Psoas muscle (tissue), 8 donors: ENCODE measurements around the gene TRIML2. TPM values are rescaled to one million over a fixed set of nuclear protein-coding genes. Genes with fewer than 3 reads are reported as not detected.

Experiments
- ATAC-seq, 4 donors: fragments of 200-7000 bp; cut with Tn5 transposase; one replicate each; pipeline ENCODE4 v1.9.1; 2020; ENCODE audit warnings: moderate library complexity in 3 of 4, mild to moderate bottlenecking in 2 of 4
- DNase-seq, 2 donors: peaks; one replicate each; pipeline ENCODE4 v3.0.0-alpha.2; 2020
- H3K27ac ChIP-seq: fragments of 200-600 bp; one replicate; pipeline ENCODE4 v1.8.0; 2022
- H3K27me3 ChIP-seq, 3 donors: fragments of 200-600 bp in 1 of 3; one replicate each; pipeline versions ENCODE4 v1.6.1 to v1.8.0; 2013 to 2022; ENCODE audit warnings: low read length in 2 of 3, mild to moderate bottlenecking in 2 of 3, moderate library complexity in 1 of 3; ENCODE audit not compliant: insufficient read depth in 3 of 3
- H3K36me3 ChIP-seq, 2 donors: fragments of 200-600 bp in 1 of 2; one replicate each; pipeline versions ENCODE4 v1.6.1 to v1.8.0; 2013 to 2022; ENCODE audit warnings: low read depth in 1 of 2, mild to moderate bottlenecking in 1 of 2, moderate library complexity in 1 of 2; ENCODE audit not compliant: insufficient read depth in 1 of 2
- H3K4me1 ChIP-seq: fragments of 200-600 bp; one replicate; pipeline ENCODE4 v1.8.0; 2022
- H3K4me3 ChIP-seq: fragments of 200-600 bp; one replicate; pipeline ENCODE4 v1.8.0; 2022; ENCODE audit warnings: mild to moderate bottlenecking
- H3K9me3 ChIP-seq: fragments of 200-600 bp; one replicate; pipeline ENCODE4 v1.8.0; 2022
- WGBS, 3 donors: extraction: QIAGEN DNeasy Blood & Tissue Kit; methylation state at CpG; one replicate each; pipeline versions ENCODE4 v1.1.6 to v1.1.7; 2013; 5-methylcytosine and 5-hydroxymethylcytosine counted together
- intact Hi-C, 2 donors: fragments of 100-400 bp; cut with DNase I; formaldehyde crosslinking; loops; one replicate each; pipeline versions ENCODE4 v1.11.0 to v1.14.2; 2022
- polyA plus RNA-seq, 3 donors: library from polyadenylated mRNA; stranded (reverse); fragments of 200-250 nt; gene quantifications; one replicate each; pipeline ENCODE4 v1.2.3, GENCODE V29; 2013
- total RNA-seq, 4 donors: library from RNA; stranded (reverse); fragmentation: NEBNext Ultra II Directional in 2 of 4; extraction: Animal tissue kit (Norgen Biotek cat#: 25700) in 2 of 4; gene quantifications; one replicate each; pipeline versions ENCODE4 v1.2.1 to v1.2.4, GENCODE V29; 2021 to 2023
- TF ChIP-seq, protein P1 (sequence below): fragments of 200-600 bp; IDR thresholded peaks from one replicate; pipeline ENCODE4 v1.8.0; 2022; ENCODE audit warnings: antibody characterized with exemption
- donor health status: healthy with polysubstance abuse.
- donor health status: DM: no; HTN: no; CAD: no; lungs with moderate emphysema.
- donor health status: Bipolar disorder and iron deficiency.
- donor health status: healthy.
- donor health status: DM: yes; HTN: yes; CAD: no.
- donor health status: DM: no; HTN: no; CAD: no.
- donor health status: DM: no; HTN: no; CAD: no.
- donor health status: DM: yes; HTN: yes; CAD: no.

Gene TRIML2
- total and polyA plus RNA-seq, 7 donors: not detected

DNA sequence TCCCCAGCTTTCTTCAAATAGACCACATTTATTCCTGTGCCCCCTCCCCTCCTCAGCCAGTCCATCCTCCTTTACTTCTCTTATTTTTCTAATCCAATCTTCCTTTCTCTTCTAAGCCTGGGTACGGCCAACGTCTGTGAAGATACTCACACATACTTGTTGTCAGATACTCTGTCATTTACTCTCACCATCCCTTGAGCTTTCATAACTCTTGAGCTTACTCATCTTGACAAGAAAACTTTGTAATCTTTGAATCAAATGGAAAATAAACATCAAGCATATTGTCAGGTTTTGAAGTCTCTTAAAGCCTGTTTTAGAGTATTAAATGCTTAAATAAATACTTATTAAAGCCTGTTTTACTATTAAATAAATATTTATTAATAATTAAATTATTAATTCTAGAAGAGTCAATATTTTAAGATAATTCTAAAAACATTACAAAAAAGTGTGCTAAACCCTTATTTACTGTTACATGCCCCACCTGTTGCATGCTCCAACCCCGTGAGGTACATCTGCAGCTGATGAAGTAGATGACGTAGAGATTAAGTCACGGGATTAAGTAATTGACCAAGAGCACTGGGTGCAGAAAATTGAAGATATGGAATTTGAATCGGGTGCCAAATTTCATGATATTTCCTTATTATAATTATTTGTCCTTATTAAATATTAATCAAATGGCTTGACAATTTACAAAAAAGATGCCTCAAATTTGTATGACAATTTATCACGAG, 1.5 kb upstream of the TRIML2 start:
- no peak overlapping the region for H3K27ac ChIP-seq
- intact Hi-C loops: no loop called here
- ATAC-seq (no peak), DNase-seq (no peak)
- no peaks in the 10 kb centered on the region for H3K4me1 ChIP-seq
- no peak overlapping the region for H3K4me3 ChIP-seq
- no peaks in the 10 kb centered on the region for H3K36me3 ChIP-seq
- WGBS, 3 donors: 30 to 47% (median 37%) methylated on average over 7 of the region's 7 CpGs
- H3K9me3 ChIP-seq: no peaks in the 10 kb centered on the region
- no peaks in the 10 kb centered on the region for H3K27me3 ChIP-seq
- TF ChIP-seq, protein P1, sequence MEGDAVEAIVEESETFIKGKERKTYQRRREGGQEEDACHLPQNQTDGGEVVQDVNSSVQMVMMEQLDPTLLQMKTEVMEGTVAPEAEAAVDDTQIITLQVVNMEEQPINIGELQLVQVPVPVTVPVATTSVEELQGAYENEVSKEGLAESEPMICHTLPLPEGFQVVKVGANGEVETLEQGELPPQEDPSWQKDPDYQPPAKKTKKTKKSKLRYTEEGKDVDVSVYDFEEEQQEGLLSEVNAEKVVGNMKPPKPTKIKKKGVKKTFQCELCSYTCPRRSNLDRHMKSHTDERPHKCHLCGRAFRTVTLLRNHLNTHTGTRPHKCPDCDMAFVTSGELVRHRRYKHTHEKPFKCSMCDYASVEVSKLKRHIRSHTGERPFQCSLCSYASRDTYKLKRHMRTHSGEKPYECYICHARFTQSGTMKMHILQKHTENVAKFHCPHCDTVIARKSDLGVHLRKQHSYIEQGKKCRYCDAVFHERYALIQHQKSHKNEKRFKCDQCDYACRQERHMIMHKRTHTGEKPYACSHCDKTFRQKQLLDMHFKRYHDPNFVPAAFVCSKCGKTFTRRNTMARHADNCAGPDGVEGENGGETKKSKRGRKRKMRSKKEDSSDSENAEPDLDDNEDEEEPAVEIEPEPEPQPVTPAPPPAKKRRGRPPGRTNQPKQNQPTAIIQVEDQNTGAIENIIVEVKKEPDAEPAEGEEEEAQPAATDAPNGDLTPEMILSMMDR: no peak

DNA sequence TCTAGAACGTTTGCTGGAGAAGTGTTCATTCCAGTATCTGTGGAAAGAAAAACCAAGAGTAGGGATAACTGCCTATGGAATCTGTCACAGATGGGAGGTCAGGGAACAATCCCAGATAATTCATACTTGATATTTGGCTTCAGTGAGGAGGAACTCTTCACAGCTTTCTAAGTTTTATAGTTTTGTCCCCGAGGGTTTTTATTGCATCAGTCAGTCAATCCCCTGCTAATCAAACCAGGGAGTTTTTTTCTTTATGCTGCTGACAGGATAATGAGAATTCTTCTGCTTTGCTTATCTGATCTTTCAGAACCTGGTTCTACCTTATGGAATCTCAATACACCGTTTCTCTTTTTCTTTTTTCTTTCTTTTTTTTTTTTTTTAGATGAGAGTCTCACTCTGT, 633 bp upstream of the TRIML2 start:
- Histone ChIP-seq H3K36me3 (no peaks in the 10 kb centered on the region), H3K9me3 (no peaks in the 10 kb centered on the region), H3K27ac (no peak overlapping the region), H3K4me1 (no peaks in the 10 kb centered on the region), H3K27me3 (no peaks in the 10 kb centered on the region), H3K4me3 (no peak overlapping the region)
- WGBS, 3 donors: 29 to 35% (median 30%) methylated on average over 3 of the region's 3 CpGs
- TF ChIP-seq, protein P1: no peak
- ATAC-seq (no peak), DNase-seq (no peak)
- intact Hi-C loops: no loop called here

DNA sequence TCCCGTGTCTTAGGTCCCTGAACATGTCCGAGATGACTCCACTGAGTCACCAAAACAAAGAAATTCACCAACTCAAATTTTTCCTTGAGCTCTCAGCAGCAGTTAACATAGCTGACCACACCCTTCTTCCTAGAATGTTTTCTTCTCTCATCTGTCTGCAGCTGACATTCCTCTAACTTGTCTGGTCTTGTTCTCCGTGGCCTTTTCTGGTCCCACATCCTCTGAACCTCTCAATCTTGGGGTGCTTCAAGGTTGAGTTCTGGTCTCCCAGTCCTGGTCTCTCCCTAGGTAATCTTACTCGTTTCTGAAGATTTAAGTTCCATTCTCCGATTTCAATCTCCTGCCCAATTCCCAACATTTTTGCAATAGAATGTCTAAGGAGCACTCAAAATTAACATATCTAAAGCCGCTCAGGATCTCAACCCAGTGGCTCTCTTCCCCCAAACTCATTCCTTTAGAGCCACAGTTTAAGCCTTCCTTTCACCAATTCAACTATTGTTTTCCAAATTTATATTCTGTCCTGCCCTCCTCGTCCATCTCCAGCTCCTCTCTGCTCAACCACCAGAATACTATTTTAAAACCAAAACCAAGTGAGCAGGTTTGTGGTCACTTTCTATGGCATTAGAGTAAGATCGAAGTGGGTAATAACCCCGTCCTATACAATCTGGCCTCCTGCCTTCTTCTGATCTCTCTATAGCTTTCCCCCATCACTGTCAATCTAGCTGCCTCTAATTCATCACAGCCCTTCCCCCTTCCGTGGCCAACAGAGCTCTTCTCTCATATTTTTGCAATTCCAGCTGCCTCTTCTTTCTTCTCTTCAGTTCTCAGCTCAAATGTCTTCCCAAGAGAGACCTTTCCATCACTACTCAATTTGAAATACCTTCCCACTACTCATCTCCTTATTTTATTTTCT, 1.2 kb downstream of the TRIML2 start:
- ATAC-seq (no peak), DNase-seq (no peak)
- WGBS, 3 donors: 54 to 63% (median 55%) methylated on average over 10 of the region's 10 CpGs
- Histone ChIP-seq H3K4me3 (no peak overlapping the region), H3K27ac (no peak overlapping the region), H3K27me3 (no peaks in the 10 kb centered on the region), H3K9me3 (no peaks in the 10 kb centered on the region), H3K36me3 (no peaks in the 10 kb centered on the region), H3K4me1 (no peaks in the 10 kb centered on the region)
- TF ChIP-seq, protein P1: no peak
- intact Hi-C loops: no loop called here

DNA sequence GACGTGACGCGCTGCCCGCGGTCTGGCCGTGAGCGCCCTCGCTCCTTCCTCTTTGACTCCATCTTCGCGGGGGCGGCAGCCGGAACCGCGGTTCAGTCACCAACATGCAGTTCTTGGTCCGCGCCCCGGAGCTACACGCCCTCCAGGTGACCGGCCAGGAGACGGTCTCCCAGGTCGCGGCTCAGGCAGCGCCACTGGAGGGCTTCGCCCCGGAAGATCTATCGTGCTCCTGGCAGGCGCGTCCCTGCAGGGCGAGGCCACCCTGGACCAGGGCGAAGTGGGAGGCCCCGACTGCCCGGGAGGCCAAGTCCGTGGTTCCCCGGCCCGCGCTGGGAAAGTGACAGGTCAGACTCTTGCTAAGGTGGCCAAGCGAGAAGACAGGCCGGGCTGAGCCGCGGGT, 2.9 kb downstream of the TRIML2 start:
- WGBS, 3 donors: 98 to 99% (median 98%) methylated on average over 34 to 40 of the region's 40 CpGs
- no peaks in the 10 kb centered on the region for H3K36me3 ChIP-seq
- TF ChIP-seq, protein P1: no peak
- H3K27me3 ChIP-seq: no peaks in the 10 kb centered on the region
- no peak overlapping the region for H3K4me3 ChIP-seq
- intact Hi-C loops: no loop called here
- DNase-seq (no peak), ATAC-seq (no peak)
- H3K4me1 ChIP-seq: no peaks in the 10 kb centered on the region
- H3K9me3 ChIP-seq: no peaks in the 10 kb centered on the region
- no peak overlapping the region for H3K27ac ChIP-seq
